ENCODE data around the gene CLSTN1. TPM values are rescaled to one million over a fixed set of nuclear protein-coding genes. Genes with fewer than 3 reads are reported as not detected.

CLSTN1 gene
- total and polyA plus RNA-seq, 2 of the 13 experiments (the other 11 are each of a cell fraction or from before 2014, with no cell fraction given), result 19.7 to 29.8 TPM

DNA sequence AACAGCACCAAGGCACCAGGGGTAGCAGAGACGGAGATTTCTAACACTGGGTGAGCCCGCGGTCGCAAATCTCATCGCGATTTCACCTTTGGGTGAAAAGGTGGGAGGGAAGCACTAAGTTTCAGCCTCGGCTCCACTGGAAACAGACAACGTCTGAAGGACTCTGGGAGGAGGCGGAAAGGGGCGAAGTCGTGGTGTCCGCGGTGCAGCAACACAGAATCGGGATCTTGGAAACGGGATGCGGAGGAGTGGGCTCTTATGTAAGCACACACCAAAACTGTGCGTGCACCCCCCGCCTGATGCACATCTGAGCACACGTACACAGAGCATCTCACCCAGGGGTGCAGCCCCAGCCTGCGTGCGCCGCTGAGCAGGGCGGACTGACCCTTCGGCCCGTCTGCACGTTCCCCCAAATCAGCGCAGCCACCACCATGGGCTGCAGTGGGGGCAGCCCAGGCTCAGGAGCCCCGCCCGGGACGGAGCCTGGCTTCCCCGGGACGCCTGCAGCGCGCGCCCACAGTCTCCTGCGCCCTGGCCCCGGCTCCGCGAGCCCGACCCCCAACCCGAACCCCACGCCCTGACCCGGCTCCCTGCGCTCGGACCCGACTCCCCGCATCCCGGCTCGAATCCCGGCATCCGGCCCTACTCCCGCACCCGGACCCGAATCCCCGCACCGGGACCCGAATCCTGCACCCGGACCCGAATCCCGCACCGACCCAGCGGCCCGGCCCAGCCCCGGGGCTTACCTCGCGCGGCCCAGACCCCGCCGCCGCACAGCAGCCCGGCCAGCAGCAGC, 670 bp downstream of the CLSTN1 start (continued):
- TF ChIP-seq KLF15 (CRISPR knock-in tag; IDR thresholded peaks at IDR 0.05; ENCODE audit: borderline replicate concordance) (no peak), ZBED4 (CRISPR knock-in tag; IDR thresholded peaks at IDR 0.05; ENCODE audit: borderline replicate concordance) (no peak), USF2 (IDR thresholded peaks at IDR 0.05; ENCODE audit: low read depth, low read length) (no peak), USF2 (CRISPR knock-in tag; IDR thresholded peaks at IDR 0.05; ENCODE audit: borderline replicate concordance) (no peak), ZNF10 (CRISPR knock-in tag; IDR thresholded peaks at IDR 0.05; ENCODE audit: borderline replicate concordance, low read depth) (no peak), SALL1 (CRISPR knock-in tag; IDR thresholded peaks at IDR 0.05) (peak; percentile 30; the same call in 1 of the 2 replicates), ZFX (CRISPR knock-in tag; IDR thresholded peaks at IDR 0.05; ENCODE audit: low read depth) (peak; percentile 33; the same call in 1 of the 2 replicates), HNRNPLL (IDR thresholded peaks at IDR 0.05; ENCODE audit: low read depth, low read length, poor library complexity, severe bottlenecking) (peak; percentile 32), ZFP90 (CRISPR knock-in tag; IDR thresholded peaks at IDR 0.05; ENCODE audit: borderline replicate concordance) (no peak), ZNF768 (CRISPR knock-in tag; IDR thresholded peaks at IDR 0.05) (peak; percentile 61; the same call in 1 of the 2 replicates), ZNF354B (CRISPR knock-in tag; IDR thresholded peaks at IDR 0.05) (no peak), BORCS8-MEF2B (CRISPR knock-in tag; IDR thresholded peaks at IDR 0.05) (no peak), ZNF292 (CRISPR knock-in tag; IDR thresholded peaks at IDR 0.05; ENCODE audit: borderline replicate concordance, low read depth) (peak; percentile 59; the same call in 1 of the 2 replicates), PAXIP1 (CRISPR knock-in tag; conservative IDR thresholded peaks at IDR 0.05) (peak; percentile 23; the same call in 1 of the 2 replicates), ZNF501 (CRISPR knock-in tag; IDR thresholded peaks at IDR 0.05) (peak; percentile 18; the same call in 1 of the 2 replicates)

All from HepG2 (cell line).